NCI-H510A treated with DMSO at 0.1 percent for 48 hours (cell line): ENCODE data around the gene CENPM.

Source experiments
- DNase-seq: peaks from one replicate; lab custom pipeline; 2025; lab: John Stamatoyannopoulos, UW

CENPM gene

GRCh38 chr22:41898645-41899044 lies 48.3 kb downstream of the CENPM start:
- no peak for DNase-seq

- DNase-seq: no peak
These were observed 53.2 kb downstream of the CENPM start for GRCh38 chr22:41893591-41894375.

- no peak for DNase-seq
These were observed 54.2 kb downstream of the CENPM start for GRCh38 chr22:41892721-41893120.

DNA sequence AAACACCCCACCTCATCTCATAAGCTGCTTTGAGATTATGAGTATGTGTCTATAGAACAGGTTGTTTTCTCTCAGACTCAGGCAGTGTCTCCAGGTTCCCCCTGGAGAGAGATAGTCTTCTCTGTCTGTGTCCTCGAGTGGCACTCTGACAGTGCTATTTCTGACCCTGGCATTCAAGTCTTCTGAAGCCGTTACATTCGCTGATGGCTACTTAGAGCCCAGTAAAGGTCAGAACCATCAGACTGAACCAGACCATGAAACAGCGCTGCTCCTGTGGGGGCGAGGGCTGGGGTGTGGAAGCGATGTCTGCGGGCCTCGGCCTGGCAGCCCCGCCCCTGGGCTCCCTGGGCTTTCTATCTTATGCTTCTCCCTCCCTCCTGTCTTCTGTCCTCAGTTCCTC lies 55.5 kb downstream of the CENPM start:
- no peak for DNase-seq
